Nephron progenitor cell (in vitro differentiated cells): ENCODE data around the gene AWAT2.

Experiments used
- DNase-seq: peaks from one replicate; pipeline ENCODE4 v3.0.0; 2021
- H3K27ac Mint-ChIP-seq: 2 replicates; pipeline ENCODE4 v1.8.0; 2021; ENCODE audit warnings: mild to moderate bottlenecking, moderate library complexity, mixed read lengths
- H3K27me3 Mint-ChIP-seq: 2 replicates; pipeline ENCODE4 v1.8.0; 2021; ENCODE audit warnings: mild to moderate bottlenecking, low read depth, mixed read lengths; ENCODE audit not compliant: poor library complexity
- H3K36me3 Mint-ChIP-seq: 2 replicates; pipeline ENCODE4 v1.8.0; 2021; ENCODE audit warnings: low read depth, mixed read lengths
- H3K4me1 Mint-ChIP-seq: 2 replicates; pipeline ENCODE4 v1.8.0; 2021; ENCODE audit warnings: mixed read lengths
- H3K4me3 Mint-ChIP-seq: 2 replicates; pipeline ENCODE4 v1.8.0; 2021; ENCODE audit warnings: mild to moderate bottlenecking, moderate library complexity, mixed read lengths
- H3K9me3 Mint-ChIP-seq: 2 replicates; pipeline ENCODE4 v1.8.0; 2021; ENCODE audit warnings: mild to moderate bottlenecking, moderate library complexity, mixed read lengths
- TF ChIP-seq, protein P1 (sequence below): fragments of 200-600 bp; sonication (generic); IDR thresholded peaks from 2 replicates; pipeline ENCODE4 v1.5.0; 2021; ENCODE audit warnings: antibody characterized with exemption

AWAT2 gene

DNA sequence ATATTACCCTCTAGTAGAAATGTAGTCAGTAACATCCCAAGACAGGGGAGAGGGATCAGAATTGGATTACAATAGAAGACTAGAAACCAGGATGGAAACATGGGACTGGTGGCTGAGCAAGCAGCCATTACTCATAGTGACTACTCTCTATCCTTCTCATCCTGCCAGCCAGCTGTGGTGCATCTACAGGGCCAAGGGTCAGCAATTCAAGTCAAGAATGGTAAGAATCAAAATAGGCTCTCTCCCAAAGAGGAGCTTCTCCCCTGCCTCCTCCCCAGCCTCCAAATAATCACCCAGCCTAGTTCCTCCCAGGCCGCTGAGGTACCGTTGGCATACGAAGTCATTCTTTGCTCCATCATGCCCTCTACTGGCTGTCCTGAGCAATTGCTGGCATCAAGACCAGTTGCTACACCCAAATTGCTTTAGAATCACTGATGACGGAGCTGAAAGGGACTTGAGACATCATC is 19.4 kb downstream of the AWAT2 start:
- peaks cover 7% of the 10 kb centered on the region for H3K4me1 Mint-ChIP-seq
- DNase-seq, result peak; percentile 52
- peaks cover 54% of the 10 kb centered on the region for H3K9me3 Mint-ChIP-seq
- TF ChIP-seq, protein P1, sequence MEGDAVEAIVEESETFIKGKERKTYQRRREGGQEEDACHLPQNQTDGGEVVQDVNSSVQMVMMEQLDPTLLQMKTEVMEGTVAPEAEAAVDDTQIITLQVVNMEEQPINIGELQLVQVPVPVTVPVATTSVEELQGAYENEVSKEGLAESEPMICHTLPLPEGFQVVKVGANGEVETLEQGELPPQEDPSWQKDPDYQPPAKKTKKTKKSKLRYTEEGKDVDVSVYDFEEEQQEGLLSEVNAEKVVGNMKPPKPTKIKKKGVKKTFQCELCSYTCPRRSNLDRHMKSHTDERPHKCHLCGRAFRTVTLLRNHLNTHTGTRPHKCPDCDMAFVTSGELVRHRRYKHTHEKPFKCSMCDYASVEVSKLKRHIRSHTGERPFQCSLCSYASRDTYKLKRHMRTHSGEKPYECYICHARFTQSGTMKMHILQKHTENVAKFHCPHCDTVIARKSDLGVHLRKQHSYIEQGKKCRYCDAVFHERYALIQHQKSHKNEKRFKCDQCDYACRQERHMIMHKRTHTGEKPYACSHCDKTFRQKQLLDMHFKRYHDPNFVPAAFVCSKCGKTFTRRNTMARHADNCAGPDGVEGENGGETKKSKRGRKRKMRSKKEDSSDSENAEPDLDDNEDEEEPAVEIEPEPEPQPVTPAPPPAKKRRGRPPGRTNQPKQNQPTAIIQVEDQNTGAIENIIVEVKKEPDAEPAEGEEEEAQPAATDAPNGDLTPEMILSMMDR, result peak; percentile 56
- H3K36me3 Mint-ChIP-seq, result no peaks in the 10 kb centered on the region
- no peak overlapping the region for H3K4me3 Mint-ChIP-seq
- no peak overlapping the region for H3K27ac Mint-ChIP-seq
- peaks cover 6% of the 10 kb centered on the region for H3K27me3 Mint-ChIP-seq

DNA sequence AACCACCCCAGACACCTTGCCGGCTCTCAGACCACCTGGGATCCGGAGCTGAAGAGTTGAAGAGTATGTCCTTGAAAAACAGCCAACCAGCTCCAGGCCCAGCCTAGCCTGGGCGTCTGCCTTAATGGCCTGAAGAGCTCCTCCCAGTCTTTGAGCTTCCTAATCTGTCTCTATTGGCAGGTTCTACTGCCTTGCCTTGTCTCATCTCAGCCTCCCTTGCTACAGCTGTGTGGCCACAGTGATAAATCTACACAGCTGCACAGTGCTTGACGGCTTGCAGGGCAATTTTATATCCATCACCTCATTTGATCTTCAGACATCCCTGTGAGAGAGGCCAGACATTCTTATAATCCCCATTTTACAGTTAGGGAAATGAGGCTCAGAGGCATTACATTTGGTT is 19.9 kb downstream of the AWAT2 start:
- Mint-ChIP-seq H3K4me3 (no peak overlapping the region), H3K27me3 (peaks cover 4% of the 10 kb centered on the region), H3K36me3 (no peaks in the 10 kb centered on the region), H3K9me3 (peaks cover 52% of the 10 kb centered on the region), H3K27ac (no peak overlapping the region), H3K4me1 (peaks cover 7% of the 10 kb centered on the region)
- TF ChIP-seq, protein P1, result no peak
- no peak for DNase-seq

DNA sequence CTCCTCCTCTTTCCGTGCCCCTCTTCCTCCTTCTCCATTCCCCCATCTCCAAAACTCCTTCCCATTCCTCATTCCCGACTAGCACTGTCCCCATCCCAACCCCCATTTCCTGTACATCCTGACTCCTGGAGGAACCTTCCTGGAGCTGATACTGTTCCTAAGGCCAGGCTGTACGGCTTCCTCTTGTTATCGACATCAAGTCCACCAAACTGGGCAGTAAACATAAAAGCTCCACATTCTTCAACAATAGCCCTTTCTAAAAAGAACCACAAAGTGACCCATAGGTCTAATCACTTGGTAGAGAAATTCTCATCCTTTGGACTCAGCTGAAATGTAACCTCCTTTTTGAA is 22.9 kb downstream of the AWAT2 start:
- Mint-ChIP-seq H3K27ac (no peak overlapping the region), H3K36me3 (no peaks in the 10 kb centered on the region), H3K27me3 (peaks cover 2% of the 10 kb centered on the region), H3K9me3 (peaks cover 49% of the 10 kb centered on the region), H3K4me1 (no peaks in the 10 kb centered on the region), H3K4me3 (no peak overlapping the region)
- no peak for DNase-seq
- TF ChIP-seq, protein P1, result no peak

DNA sequence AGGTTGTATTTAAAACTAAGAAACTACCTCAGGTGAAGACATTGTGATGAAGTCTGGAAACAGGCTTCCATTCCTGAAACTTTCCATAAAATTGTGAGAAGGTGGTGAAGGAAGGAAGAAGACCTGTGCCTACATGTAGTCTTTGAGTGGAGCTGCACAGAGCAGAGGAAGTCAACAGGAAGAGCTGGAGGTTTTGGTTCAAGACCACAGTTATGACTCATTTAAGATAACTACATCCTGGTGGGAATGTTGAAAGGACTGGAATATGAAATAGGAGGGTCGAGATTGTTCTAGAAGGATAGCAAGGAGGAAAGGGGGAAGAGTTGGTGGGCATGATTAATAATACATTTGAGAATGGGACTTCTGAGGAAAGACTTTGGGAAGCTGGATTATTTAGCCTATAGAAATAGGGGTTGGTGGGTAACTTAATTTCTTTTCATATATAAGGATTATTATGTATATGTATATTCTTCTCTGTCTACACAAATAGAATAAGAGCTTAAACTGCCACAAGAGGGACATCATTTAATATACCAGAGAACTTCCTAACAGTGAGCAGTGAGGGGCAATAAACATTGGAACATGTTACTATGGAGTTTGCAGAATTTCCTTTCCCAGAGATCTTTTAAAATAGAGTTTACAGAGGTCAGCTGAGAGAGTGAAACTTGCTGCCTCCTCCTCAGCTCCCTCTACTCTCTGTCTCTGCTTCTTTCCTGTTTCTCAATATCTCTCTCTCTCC is 23.5 kb downstream of the AWAT2 start:
- DNase-seq, result no peak
- no peak overlapping the region for H3K4me3 Mint-ChIP-seq
- TF ChIP-seq, protein P1, result no peak
- no peaks in the 10 kb centered on the region for H3K4me1 Mint-ChIP-seq
- H3K27ac Mint-ChIP-seq, result no peak overlapping the region
- H3K9me3 Mint-ChIP-seq, result peaks cover 47% of the 10 kb centered on the region
- H3K36me3 Mint-ChIP-seq, result no peaks in the 10 kb centered on the region
- H3K27me3 Mint-ChIP-seq, result no peaks in the 10 kb centered on the region

DNA sequence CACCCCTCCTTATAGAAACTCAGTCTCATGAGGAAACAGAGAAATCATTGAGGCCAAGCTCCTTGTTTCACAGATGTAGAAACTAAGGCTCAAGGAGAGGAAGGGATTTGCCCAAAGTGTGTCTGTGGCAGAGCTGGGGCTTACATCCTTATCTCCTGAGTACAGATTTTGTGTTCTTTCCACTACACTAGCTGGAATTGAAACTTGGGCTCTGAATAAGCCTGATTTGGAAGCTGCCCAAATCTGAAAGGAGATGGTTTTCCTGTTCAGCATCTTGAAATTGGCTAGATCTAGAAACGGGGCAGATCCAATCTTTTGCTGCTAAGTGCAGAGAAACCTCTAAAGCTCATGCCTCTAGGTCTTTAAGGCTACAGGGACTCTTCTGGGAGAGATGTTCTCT is 24.3 kb downstream of the AWAT2 start:
- no peak for DNase-seq
- Mint-ChIP-seq H3K9me3 (peaks cover 44% of the 10 kb centered on the region), H3K27ac (no peak overlapping the region), H3K36me3 (no peaks in the 10 kb centered on the region), H3K4me1 (no peaks in the 10 kb centered on the region), H3K27me3 (no peaks in the 10 kb centered on the region), H3K4me3 (no peak overlapping the region)
- TF ChIP-seq, protein P1, result no peak

GRCh38 chrX:70022616-70023015 is 27.1 kb downstream of the AWAT2 start:
- no peaks in the 10 kb centered on the region for H3K36me3 Mint-ChIP-seq
- no peaks in the 10 kb centered on the region for H3K4me1 Mint-ChIP-seq
- TF ChIP-seq, protein P1, result no peak
- no peak for DNase-seq
- H3K9me3 Mint-ChIP-seq, result peaks cover 56% of the 10 kb centered on the region
- no peak overlapping the region for H3K27ac Mint-ChIP-seq
- no peak overlapping the region for H3K4me3 Mint-ChIP-seq
- H3K27me3 Mint-ChIP-seq, result no peaks in the 10 kb centered on the region
